ENCODE measurements around the gene DVL1.

The DVL1 gene

GRCh38 chr1:1345384-1345783 lies 3.8 kb downstream of the DVL1 start:
- DNase-seq (ENCODE audit: low read depth) = no peak
- no peak overlapping the region for H3K4me3 ChIP-seq (ENCODE audit: low read depth, low read length)

DNA sequence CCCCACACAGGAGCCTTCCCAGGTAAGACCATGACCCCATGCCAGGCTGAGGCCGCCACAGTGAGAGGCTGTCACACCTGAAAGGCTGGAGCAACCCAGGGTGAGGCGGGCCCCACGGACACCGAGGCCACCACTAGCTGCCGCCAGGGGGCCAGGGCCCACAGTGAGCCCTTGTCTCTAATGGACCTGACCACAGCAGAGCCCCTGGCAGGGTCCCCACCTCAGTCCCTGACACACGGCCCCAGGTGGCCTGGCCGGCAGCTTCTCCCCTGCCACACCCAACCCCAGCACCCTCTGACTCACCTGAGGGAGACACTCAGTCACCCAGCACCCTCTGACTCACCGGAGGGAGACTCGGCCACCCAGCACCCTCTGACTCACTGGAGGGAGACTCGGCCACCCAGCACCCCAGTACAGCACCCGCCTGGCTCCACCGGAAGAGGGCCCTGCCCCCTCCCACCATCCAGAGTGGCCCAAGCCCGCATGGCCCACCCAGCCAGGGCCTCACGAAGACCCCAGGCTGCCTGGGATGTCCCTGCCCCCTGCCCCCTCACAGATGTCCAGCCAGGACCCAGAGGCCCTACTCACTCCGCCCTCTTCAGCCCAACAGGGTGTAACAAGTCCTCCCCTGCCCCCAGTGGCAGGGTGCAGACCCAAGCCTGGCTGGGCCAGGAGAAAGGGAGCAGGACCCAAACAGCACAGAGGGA lies 4.4 kb downstream of the DVL1 start:
- H3K4me3 ChIP-seq (ENCODE audit: low read depth, low read length) = no peak overlapping the region

More at GRCh38 chr1:1345384-1345783, 3.8 kb downstream of the DVL1 start:
- TF ChIP-seq CTCF (IDR thresholded peaks at IDR 0.05; ENCODE audit: insufficient read depth, low read depth, low read length, missing control alignments) = no peak

DNA sequence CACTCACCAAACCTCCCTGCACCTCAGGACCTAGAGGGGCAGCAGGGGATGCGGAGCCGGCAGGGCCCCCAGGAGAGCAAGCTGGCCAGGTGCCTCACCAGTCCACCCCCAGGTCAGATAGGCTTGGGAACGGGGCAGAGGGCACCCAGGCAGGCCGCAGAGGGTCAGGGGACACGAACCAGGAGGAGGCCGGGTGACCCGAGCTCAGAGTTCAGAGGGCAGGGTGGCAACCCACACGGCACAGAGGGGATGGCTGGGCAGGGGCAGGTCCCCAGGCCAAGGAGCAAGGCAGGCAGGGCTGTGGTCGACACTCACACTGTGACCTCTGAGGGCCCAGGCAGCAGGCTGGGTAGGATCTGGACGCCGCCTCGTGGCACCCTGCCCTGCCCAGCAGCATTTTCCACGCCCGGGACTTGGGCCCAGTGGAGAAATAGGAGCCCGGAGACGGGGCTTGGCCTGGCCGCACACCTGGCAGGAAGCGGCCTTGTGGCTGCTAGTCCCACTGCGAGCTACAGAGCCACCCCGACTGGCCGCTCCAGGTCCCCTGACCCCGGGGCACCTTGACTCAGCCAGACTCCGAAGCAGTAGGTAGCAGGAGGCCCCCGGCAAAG lies 5.3 kb downstream of the DVL1 start:
- TF ChIP-seq CTCF (IDR thresholded peaks at IDR 0.05; ENCODE audit: insufficient read depth, low read depth, low read length, missing control alignments) = no peak
- no peak for DNase-seq (ENCODE audit: low read depth)
- no peak overlapping the region for H3K4me3 ChIP-seq (ENCODE audit: low read depth, low read length)

More for the DNA sequence above, 4.4 kb downstream of the DVL1 start:
- TF ChIP-seq CTCF (IDR thresholded peaks at IDR 0.05; ENCODE audit: insufficient read depth, low read depth, low read length, missing control alignments) = peak; percentile 54
- no peak for DNase-seq (ENCODE audit: low read depth)

GRCh38 chr1:1342584-1343115 lies 6.6 kb downstream of the DVL1 start:
- DNase-seq (ENCODE audit: low read depth) = no peak
- TF ChIP-seq CTCF (IDR thresholded peaks at IDR 0.05; ENCODE audit: insufficient read depth, low read depth, low read length, missing control alignments) = no peak
- no peak overlapping the region for H3K4me3 ChIP-seq (ENCODE audit: low read depth, low read length)

DNA sequence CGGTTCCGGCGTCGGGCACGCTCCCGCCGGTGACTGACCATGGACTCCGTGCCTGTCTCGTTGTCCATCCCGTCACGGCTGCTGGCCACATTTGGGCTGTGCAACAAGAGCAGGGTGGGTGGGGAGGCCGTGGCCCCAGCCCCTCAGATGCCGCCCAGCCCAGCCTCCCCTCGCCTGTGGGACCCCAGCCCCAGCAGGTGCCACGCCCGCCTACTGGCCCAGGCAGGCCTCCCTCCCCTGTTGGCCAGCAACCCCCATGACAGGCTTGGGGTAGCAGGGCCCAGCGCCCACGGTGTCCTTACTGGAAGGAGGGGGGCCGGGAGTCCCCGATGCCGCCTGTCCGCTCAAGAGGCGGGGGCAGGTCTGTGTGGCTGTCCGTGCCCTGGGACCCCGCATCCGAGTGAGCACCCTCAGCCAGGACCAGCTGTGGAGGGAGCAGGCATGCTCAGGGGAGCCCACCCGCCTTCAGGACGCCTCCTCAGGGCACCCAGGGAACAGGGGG lies 7.1 kb downstream of the DVL1 start:
- no peak for TF ChIP-seq CTCF (IDR thresholded peaks at IDR 0.05; ENCODE audit: insufficient read depth, low read depth, low read length, missing control alignments)
- no peak overlapping the region for H3K4me3 ChIP-seq (ENCODE audit: low read depth, low read length)
- no peak for DNase-seq (ENCODE audit: low read depth)

DNA sequence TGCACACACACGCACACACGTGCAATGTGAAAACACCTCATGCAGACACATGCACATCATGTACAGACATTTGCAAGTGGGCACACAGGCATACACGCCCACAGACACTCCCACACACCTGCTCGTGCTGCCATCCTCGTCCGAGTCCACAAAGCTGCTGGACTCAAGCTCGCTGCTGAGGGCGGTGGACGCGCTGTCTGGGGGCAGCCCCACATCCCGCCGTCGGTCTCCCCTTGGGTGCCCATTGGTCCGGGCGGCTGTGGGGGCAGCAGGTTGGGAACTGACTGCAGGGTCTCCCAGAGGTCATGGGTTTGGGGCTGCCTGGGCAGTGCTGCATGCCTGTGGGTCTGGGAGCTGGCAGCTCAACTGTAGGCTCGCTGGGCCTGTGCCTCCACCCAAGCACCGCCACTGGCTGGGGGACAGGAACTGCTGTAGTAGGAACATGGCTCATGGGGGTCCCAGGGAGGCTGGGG lies 7.6 kb downstream of the DVL1 start:
- no peak overlapping the region for H3K4me3 ChIP-seq (ENCODE audit: low read depth, low read length)
- no peak for TF ChIP-seq CTCF (IDR thresholded peaks at IDR 0.05; ENCODE audit: insufficient read depth, low read depth, low read length, missing control alignments)
- DNase-seq (ENCODE audit: low read depth) = no peak
